GM21717 (cell line): ENCODE results near the gene SHISA6.

ENCODE experiments used
- ATAC-seq: cut with Tn5 transposase; IDR thresholded peaks from one replicate; pipeline ENCODE4 v1.9.1; 2021; ENCODE audit warnings: mild to moderate bottlenecking, moderate library complexity; ENCODE audit not compliant: unreplicated experiment

SHISA6 gene

GRCh38 chr17:11564589-11565380 is 323.8 kb downstream of the SHISA6 start:
- no peak for ATAC-seq

DNA sequence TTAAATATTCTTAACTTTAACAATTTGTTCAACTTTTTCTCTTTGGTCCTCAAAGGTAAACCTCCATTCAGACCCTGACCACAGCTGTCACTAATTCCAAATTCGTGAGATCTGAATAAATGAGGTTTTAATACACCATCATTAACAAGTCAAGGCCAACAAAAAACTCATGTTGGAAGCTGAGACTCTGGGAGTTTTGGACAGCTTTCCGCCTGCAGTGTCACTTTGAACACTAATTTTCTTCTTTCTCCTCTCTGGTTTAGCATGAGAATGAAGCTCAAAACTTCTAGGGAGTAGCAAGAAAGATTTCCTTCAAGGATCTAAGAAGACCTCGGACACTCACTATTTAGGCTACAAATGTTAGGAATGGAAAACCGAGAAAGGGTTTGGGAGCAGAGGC is 324.6 kb downstream of the SHISA6 start:
- ATAC-seq, result no peak

- no peak for ATAC-seq
Measured at GRCh38 chr17:11578998-11579397, 338.0 kb downstream of the SHISA6 start.

DNA sequence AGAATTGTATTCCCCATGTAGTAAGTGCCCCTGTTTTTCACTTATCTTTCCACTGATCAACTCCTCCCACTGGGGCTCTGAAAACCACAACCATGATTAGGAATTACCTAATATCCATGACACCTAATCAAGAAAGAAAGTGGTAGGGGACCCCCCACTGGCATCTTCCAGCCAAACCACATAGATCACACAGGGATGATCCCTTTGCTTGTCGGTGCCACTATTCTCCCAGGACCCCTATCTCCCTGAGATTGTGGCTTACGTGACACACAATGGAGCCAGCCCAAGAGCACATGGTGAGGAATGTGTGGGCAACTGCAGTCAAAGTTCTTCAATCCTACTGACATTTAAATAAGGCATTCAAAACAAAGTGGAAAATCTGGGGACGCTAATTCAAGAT is 339.7 kb downstream of the SHISA6 start:
- no peak for ATAC-seq

DNA sequence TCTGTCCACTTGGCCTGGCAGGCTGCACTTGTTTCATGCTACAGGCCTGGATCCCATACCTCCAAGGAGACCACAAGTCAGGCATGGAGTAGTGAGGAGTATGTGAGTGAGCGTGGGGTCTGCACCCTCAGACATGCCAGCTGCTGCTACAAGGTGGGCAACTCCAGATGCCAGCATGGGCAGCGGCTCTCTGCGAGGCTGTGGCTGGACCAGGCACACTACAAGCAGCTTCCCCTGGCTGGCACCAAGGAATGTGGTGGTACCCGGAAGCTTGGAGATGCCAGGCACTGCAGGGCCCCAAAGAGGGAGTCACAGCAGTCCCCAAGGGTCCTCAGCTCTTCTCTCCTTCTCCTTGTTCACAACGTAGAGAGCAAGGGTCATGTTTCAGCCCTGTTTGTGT is 341.2 kb downstream of the SHISA6 start:
- no peak for ATAC-seq

DNA sequence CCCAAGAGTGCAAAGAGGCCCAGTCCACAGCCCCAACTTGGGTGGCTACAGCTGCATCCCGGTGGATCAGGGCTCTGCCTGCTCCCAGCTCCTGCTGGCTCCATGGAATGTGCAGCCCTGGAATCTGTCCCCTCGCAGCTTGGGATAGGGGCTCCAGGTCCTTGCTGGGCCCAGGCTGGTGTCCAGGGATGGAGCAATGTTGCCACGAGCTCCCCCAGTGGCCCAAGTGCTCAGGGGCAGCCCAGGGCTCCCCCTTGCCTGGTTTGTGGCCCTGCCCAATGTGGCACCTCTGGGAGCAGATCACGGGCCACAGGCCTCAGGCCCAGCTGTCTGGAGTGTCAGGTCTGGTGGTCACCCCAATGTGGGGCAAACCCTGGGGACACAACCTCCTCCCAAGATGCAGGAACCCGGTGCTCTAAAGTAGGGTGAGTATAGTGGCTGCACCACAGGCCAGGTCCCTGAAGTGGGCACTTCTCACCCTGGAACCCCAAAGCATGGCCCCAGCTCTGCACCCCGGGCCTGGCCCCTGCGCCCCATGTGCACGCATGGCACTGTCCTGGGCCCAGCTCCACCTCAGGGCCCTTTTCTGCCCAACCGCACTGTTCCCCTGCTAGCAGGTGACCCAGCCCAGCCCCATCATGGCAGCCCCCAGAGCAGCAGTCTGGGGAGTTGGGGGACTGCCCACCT is 342.4 kb downstream of the SHISA6 start:
- ATAC-seq, result no peak

DNA sequence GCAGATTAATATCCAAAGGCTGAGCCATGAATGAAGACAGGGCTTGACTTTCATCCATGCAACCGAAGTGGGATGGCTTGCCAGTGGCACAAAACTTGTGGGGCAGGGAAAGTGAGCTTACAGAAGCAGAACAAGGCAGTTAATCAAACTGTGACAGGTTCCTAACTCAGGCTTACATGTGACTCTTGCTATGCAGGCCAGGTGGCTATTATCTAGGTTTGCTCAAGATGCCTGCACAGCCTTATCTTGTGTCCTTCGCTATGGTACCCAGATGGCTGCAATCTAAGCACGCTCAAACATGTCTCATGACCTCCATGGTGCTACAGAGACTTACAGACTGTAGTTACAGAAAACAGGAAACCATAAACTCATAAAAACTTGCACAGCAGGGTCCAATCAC is 348.7 kb downstream of the SHISA6 start:
- ATAC-seq, result no peak

- no peak for ATAC-seq
Measured at GRCh38 chr17:11598274-11599221, 357.5 kb downstream of the SHISA6 start, which contains the start of gene DNAH9. Gene DNAH9, plus strand, starts transcription at chr17:11598470. Its CDS starts 29 bp downstream, at chr17:11598499.

- no peak for ATAC-seq
Measured at GRCh38 chr17:11601661-11602060, 360.6 kb downstream of the SHISA6 start.

DNA sequence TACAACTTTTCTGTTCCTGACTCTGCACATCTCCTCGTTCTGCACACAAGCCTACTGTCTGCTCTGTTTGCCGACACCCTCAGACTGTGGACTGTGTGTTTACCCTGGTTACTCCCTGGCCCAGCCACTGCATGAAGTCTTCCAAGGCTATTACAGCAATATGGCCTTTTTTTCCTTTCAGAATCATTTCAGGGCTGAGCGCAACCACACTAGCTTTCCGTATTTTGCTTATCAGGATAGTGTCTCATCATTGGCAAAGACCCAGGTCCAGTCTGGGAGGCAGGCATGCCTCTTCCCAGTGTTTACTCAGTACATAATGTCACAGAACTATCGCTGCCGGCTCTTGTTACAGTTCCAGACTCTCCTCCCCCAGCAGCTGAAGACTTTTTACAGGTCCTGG is 367.4 kb downstream of the SHISA6 start:
- ATAC-seq, result no peak

GRCh38 chr17:11610999-11611566 is 370.1 kb downstream of the SHISA6 start:
- ATAC-seq, result no peak

- ATAC-seq, result no peak
Measured at GRCh38 chr17:11612956-11613355, 371.9 kb downstream of the SHISA6 start.
